Left renal cortex interstitium (tissue), 4 donors: ENCODE results near the gene MAGI1. TPM values are rescaled to one million over a fixed set of nuclear protein-coding genes. Genes with fewer than 3 reads are reported as not detected.

Source experiments
- DNase-seq, 4 donors: peaks; one replicate each; pipeline ENCODE4 v3.0.0-alpha.2; 2013; ENCODE audit warnings: low read depth in 4 of 4, low spot score in 2 of 4, missing footprints in 1 of 4
- polyA plus RNA-seq, 4 donors: library from polyadenylated mRNA; unstranded; fragments of 120-200 nt; gene quantifications; one replicate each; pipeline ENCODE4 v1.2.1, GENCODE V29; 2013; ENCODE audit not compliant: insufficient read length in 4 of 4

MAGI1 gene
- polyA plus RNA-seq, 4 donors: 26.2 to 34.5 (median 28.6) TPM

- no peak for DNase-seq
Observed at GRCh38 chr3:65950340-65951326, 88.1 kb downstream of the MAGI1 start.

- DNase-seq: no peak
Observed at GRCh38 chr3:65948841-65949573, 89.7 kb downstream of the MAGI1 start.

GRCh38 chr3:65946438-65946837 is 92.3 kb downstream of the MAGI1 start:
- DNase-seq: no peak

- no peak for DNase-seq
Observed at GRCh38 chr3:65945953-65946352, 92.8 kb downstream of the MAGI1 start.

GRCh38 chr3:65945480-65945879 is 93.2 kb downstream of the MAGI1 start:
- no peak for DNase-seq

- DNase-seq: no peak
Observed at GRCh38 chr3:65944252-65944651, 94.5 kb downstream of the MAGI1 start.

- DNase-seq: no peak
Observed at GRCh38 chr3:65939801-65940246, 98.9 kb downstream of the MAGI1 start.

- no peak for DNase-seq
Observed at GRCh38 chr3:65939184-65939583, 99.5 kb downstream of the MAGI1 start.

- DNase-seq: no peak
Observed at GRCh38 chr3:65938676-65939075, 100.0 kb downstream of the MAGI1 start.

GRCh38 chr3:65938147-65938546 is 100.6 kb downstream of the MAGI1 start:
- DNase-seq: no peak

- DNase-seq: no peak
Observed at GRCh38 chr3:65936908-65937638, 101.6 kb downstream of the MAGI1 start.

- no peak for DNase-seq
Observed at GRCh38 chr3:65935724-65936123, 103.0 kb downstream of the MAGI1 start.

- no peak for DNase-seq
Observed at GRCh38 chr3:65930648-65931047, 108.1 kb downstream of the MAGI1 start.

GRCh38 chr3:65928110-65928509 is 110.6 kb downstream of the MAGI1 start:
- no peak for DNase-seq

GRCh38 chr3:65927576-65927975 is 111.1 kb downstream of the MAGI1 start:
- no peak for DNase-seq

- no peak for DNase-seq
Observed at GRCh38 chr3:65925254-65925954, 113.3 kb downstream of the MAGI1 start.

- no peak for DNase-seq
Observed at GRCh38 chr3:65924762-65925161, 114.0 kb downstream of the MAGI1 start.

- no peak for DNase-seq
Observed at GRCh38 chr3:65922441-65922840, 116.3 kb downstream of the MAGI1 start.

- no peak for DNase-seq
Observed at GRCh38 chr3:65919826-65920225, 118.9 kb downstream of the MAGI1 start.

GRCh38 chr3:65915477-65915876 is 123.2 kb downstream of the MAGI1 start:
- no peak for DNase-seq
